Mesothelial cell of epicardium (in vitro differentiated cells): ENCODE data around the gene IL17RC. TPM values are rescaled to one million over a fixed set of nuclear protein-coding genes. Genes with fewer than 3 reads are reported as not detected.

ENCODE experiments used
- DNase-seq, 2 experiments: peaks; one replicate each; pipeline ENCODE4 v3.0.0; 2021; ENCODE audit warnings: low spot score in 2 of 2; ENCODE audit not compliant: unreplicated experiment in 2 of 2
- H3K27ac Mint-ChIP-seq: 2 replicates; pipeline ENCODE4 v1.8.0; 2021; ENCODE audit warnings: mixed read lengths
- H3K27me3 Mint-ChIP-seq: 2 replicates; pipeline ENCODE4 v1.8.0; 2021; ENCODE audit warnings: low read depth, mixed read lengths
- H3K36me3 Mint-ChIP-seq: 2 replicates; pipeline ENCODE4 v1.8.0; 2021; ENCODE audit warnings: mixed read lengths
- H3K4me1 Mint-ChIP-seq: 2 replicates; pipeline ENCODE4 v1.8.0; 2021; ENCODE audit warnings: mixed read lengths
- H3K4me3 Mint-ChIP-seq: 2 replicates; pipeline ENCODE4 v1.8.0; 2021; ENCODE audit warnings: mild to moderate bottlenecking, moderate library complexity, mixed read lengths
- H3K9me3 Mint-ChIP-seq: 2 replicates; pipeline ENCODE4 v1.8.0; 2021; ENCODE audit warnings: mixed read lengths
- total RNA-seq: library from RNA; stranded (reverse); gene quantifications from 3 replicates; pipeline ENCODE4 v1.2.1, GENCODE V29; 2021
- TF ChIP-seq, protein P1 (sequence below): fragments of 200-600 bp; sonication (generic); IDR thresholded peaks from one replicate; pipeline ENCODE4 v1.5.0; 2021; ENCODE audit warnings: antibody characterized with exemption; ENCODE audit not compliant: unreplicated experiment

The IL17RC gene
- total RNA-seq, 1 donor from 2014 or later, result 30.2 TPM

DNA sequence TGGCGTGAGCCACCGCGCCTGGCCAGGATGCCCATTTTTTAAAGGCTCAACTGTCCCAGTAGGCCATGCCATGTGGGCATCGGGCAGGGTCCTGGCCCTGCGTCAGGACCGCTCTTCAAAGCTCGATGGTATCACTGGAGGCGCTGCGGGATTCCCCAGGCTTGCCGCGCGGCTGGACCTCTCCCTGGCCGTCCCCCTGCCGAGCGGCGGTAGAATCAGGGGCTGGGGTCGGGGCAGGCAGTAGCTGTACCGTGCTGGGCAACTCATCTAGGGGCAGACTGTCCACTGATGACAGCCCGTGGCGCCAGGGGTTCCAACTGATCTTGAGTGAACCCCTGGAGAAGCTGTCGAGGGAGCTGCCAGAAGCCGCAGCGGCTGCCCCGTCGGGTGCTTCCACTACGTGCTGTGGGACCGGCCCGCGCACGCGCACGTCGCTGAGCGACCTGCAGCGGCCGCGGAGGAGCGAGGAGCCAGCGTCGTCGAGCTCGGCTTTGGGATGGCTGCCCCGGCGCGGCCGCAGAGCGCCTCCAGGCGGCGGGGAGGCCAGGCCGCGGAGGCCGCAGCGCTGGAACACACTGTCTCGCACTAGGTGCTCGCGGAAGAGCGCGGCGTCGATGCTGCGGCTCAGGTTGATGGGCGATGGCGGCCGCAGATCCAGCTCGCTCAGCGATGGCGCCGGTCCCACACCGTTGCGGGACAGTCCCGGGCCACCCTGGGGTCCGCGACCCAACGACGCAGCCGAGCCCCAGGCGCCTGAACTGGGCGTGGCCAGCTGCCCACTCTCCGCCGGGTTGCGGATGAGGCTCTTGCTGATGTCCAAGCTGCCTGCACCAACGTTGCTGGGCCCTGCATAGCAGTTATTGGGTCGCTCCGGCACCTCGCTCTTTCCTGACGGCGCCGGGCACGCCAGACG, 29.5 kb downstream of the IL17RC start:
- no peaks in the 10 kb centered on the region for H3K27me3 Mint-ChIP-seq
- H3K4me3 Mint-ChIP-seq, result peak overlapping the region; percentile 76
- peak overlapping the region; percentile 80 for H3K27ac Mint-ChIP-seq
- H3K9me3 Mint-ChIP-seq, result no peaks in the 10 kb centered on the region
- H3K36me3 Mint-ChIP-seq, result peaks cover 3% of the 10 kb centered on the region
- DNase-seq, result peak; percentile 77 to 86
- peaks cover 5% of the 10 kb centered on the region for H3K4me1 Mint-ChIP-seq
- TF ChIP-seq, protein P1, sequence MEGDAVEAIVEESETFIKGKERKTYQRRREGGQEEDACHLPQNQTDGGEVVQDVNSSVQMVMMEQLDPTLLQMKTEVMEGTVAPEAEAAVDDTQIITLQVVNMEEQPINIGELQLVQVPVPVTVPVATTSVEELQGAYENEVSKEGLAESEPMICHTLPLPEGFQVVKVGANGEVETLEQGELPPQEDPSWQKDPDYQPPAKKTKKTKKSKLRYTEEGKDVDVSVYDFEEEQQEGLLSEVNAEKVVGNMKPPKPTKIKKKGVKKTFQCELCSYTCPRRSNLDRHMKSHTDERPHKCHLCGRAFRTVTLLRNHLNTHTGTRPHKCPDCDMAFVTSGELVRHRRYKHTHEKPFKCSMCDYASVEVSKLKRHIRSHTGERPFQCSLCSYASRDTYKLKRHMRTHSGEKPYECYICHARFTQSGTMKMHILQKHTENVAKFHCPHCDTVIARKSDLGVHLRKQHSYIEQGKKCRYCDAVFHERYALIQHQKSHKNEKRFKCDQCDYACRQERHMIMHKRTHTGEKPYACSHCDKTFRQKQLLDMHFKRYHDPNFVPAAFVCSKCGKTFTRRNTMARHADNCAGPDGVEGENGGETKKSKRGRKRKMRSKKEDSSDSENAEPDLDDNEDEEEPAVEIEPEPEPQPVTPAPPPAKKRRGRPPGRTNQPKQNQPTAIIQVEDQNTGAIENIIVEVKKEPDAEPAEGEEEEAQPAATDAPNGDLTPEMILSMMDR, result peak; percentile 45

DNA sequence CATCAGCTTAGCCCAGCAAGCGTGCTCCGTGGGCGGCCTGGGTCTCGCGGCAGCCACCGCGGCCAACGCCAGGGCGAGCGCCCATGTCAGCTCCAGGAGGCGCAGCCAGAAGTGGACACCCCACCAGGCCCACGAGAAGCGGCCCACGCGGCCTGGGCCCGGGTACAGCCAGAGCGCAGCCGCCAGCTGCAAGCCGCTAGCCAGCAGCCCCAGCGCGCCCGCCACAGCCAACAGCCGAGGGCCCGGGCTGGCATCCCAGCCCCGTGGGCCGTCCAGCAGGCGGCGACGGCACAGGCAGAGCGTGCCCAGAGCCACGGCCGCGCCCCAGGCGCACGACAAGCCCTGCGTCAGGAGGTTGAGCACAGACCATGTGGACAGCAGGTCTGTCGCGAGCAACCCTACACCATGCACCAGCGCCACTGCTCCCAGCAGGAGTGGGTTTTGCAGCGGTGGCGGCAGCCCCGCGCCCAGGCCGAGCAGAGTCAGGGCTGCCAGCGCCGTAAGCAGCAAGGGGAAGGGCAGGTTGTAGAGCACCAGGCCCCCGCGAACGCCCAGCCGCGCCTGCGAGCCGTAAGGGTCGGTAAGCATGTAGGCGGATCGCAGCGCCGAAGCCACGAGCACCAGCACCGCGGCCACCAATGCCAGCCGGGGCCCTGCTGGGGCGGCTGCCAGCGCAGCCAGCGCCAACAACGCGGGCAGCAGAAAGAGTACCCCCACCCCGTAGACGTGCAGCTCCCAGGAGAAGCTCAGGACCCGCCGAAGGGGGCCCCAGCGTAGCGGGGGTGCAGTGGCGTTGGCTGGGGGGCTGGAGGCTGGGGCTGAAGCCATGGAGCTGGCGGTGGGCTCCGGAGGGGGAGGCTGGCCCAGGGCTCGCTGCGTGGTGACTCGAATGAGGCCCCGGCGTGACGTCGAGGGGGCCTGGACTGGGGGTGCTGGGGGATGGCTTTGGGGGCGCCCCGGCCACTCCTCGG, 30.4 kb downstream of the IL17RC start:
- Mint-ChIP-seq H3K27ac (no peak overlapping the region), H3K27me3 (no peaks in the 10 kb centered on the region), H3K9me3 (no peaks in the 10 kb centered on the region), H3K4me3 (peak overlapping the region; percentile 76), H3K4me1 (peaks cover 5% of the 10 kb centered on the region), H3K36me3 (peaks cover 3% of the 10 kb centered on the region)
- TF ChIP-seq, protein P1, result peak; percentile 20
- DNase-seq, result peak in 1 of 2 experiments; percentile 71

DNA sequence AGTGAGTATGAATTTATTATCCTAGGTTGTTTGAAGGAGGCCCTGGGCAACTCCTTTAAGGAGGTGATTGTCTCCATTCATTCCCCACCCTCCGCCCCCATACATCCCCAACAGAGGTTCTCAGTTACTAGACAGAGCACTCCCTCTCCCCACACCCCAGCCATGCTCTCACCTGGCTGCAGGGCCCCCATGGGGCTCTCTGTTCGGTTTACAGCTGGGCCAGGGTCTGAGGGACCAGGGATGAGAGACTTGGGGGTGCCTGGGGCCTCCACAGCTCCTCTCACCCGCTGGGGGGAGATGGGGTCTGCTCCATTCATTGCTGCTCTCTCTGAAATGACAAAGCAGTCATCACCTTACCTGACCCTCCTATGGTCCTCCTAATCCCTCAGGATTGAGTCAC, 31.7 kb downstream of the IL17RC start:
- H3K36me3 Mint-ChIP-seq, result peaks cover 3% of the 10 kb centered on the region
- DNase-seq, result no peak
- H3K27me3 Mint-ChIP-seq, result no peaks in the 10 kb centered on the region

DNA sequence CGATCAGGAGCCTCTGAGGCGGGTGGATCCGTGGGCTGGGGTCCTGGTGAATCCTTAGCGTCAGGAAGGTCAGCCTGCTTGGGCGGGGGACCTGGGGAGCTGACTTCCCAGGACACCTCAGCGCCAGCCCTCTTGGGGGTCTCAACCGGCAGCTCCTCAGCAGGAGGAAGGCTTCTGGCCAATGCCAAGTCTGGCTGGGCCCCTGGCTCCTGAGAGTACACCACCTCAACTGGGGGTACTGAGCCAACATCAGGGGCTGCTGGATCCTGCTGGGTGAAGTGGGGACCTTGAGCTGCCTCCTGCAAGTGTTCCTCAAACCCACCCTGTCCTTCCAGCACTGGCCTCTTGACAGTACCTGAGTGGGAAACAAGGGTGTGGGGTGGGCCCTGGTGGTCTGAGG, 32.2 kb downstream of the IL17RC start:
- Mint-ChIP-seq H3K4me1 (peaks cover 5% of the 10 kb centered on the region), H3K9me3 (no peaks in the 10 kb centered on the region), H3K27ac (no peak overlapping the region), H3K4me3 (no peak overlapping the region), H3K36me3 (peaks cover under 1% of the 10 kb centered on the region), H3K27me3 (no peaks in the 10 kb centered on the region)
- TF ChIP-seq, protein P1, result no peak
- DNase-seq, result no peak

More for the DNA sequence above, 31.7 kb downstream of the IL17RC start:
- Mint-ChIP-seq H3K4me3 (peak overlapping the region; percentile 36), H3K27ac (no peak overlapping the region), H3K4me1 (peaks cover 5% of the 10 kb centered on the region), H3K9me3 (no peaks in the 10 kb centered on the region)
- TF ChIP-seq, protein P1, result no peak

DNA sequence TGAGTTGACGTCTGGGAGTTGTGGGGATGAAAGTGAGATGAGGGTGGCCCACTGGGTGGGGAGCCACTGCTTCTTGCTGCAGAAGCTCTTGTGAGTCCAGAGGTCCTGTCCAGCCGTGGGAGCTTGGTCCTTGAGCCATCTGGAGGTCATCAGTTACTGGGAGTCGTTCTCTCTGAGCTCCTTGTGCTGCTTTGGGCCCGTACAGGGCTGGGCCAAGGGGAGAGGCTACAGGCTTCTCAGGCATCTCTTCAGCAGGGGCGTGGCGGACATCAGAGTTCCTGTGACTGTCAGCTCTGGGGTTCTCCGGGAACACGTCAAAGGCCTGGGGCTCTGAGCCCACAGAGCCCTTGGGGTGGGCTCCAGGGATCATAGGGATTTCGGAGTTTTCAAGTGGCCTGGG, 32.7 kb downstream of the IL17RC start:
- H3K27ac Mint-ChIP-seq, result no peak overlapping the region
- DNase-seq, result no peak
- TF ChIP-seq, protein P1, result no peak
- H3K4me3 Mint-ChIP-seq, result no peak overlapping the region
- H3K36me3 Mint-ChIP-seq, result no peaks in the 10 kb centered on the region
- no peaks in the 10 kb centered on the region for H3K9me3 Mint-ChIP-seq
- peaks cover 8% of the 10 kb centered on the region for H3K4me1 Mint-ChIP-seq
- no peaks in the 10 kb centered on the region for H3K27me3 Mint-ChIP-seq
